Raji (cell line): Measurements from ENCODE around the gene INO80C.

Experiments
- POLR2A ChIP-seq: IDR thresholded peaks from 2 replicates; pipeline ENCODE4 v1.6.1; 2011; ENCODE audit warnings: low read depth, low read length, control low read depth; ENCODE audit not compliant: insufficient read depth

The INO80C gene

DNA sequence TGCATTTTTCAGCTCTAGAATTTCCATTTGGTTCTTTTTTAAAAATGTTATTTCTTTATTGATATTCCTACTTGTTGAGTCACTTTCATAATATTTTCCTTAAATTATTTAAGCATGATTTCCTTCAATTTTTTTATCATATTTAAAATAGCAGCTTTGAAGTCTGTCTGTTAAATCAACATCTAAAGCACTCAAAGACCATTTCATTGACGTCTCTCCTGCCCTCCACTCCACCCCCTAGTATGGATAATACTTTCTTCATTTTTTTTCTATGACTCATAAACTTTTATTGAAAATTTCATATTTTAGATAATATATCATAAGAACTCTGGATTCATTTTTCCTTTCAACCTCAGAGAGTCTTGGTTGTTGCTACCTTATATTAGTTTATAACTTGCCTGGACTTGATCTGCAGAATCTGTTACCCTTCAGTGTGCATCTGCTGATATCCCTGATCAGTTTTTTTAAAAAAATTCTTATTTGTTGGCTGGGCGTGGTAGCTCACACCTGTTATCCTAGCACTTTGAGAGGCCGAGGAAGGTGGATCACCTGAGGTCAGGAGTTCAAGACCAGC, 61.6 kb downstream of the INO80C start:
- TF ChIP-seq POLR2A, result no peak

GRCh38 chr18:35435401-35435800, 62.4 kb downstream of the INO80C start:
- no peak for TF ChIP-seq POLR2A

GRCh38 chr18:35432565-35433001, 65.2 kb downstream of the INO80C start:
- TF ChIP-seq POLR2A, result no peak

- TF ChIP-seq POLR2A, result no peak
Observed at GRCh38 chr18:35431374-35431741, 66.4 kb downstream of the INO80C start.

- no peak for TF ChIP-seq POLR2A
Observed at GRCh38 chr18:35430721-35431373, 66.9 kb downstream of the INO80C start.

DNA sequence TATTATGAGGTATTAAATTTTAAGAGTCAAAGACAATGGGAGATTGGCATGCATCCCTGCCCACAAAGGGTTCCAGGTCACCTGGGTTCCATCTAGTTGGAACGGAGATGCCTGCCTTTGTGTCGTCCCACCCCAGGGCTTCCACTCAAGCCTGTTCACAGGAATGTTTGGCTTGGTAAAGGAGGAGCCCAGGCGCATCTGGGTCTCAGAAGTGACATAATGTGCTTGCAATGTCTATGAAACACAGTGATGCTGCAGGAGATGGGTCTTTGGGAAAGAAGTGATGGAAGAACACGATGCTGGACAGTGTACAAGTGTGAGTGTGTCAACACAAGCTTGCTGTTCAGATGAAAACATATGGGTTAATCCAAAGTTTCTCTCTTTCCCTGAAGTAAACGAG, 71.0 kb downstream of the INO80C start:
- TF ChIP-seq POLR2A, result no peak

- TF ChIP-seq POLR2A, result no peak
Observed at GRCh38 chr18:35424356-35424755, 73.4 kb downstream of the INO80C start.

GRCh38 chr18:35422237-35422636, 75.5 kb downstream of the INO80C start:
- no peak for TF ChIP-seq POLR2A

GRCh38 chr18:35418610-35419009, 79.2 kb downstream of the INO80C start:
- no peak for TF ChIP-seq POLR2A
